GM19372 (cell line): ENCODE data around the gene SUMO4.

ENCODE experiments used
- ATAC-seq: cut with Tn5 transposase; IDR thresholded peaks from one replicate; pipeline ENCODE4 v1.9.1; 2021; ENCODE audit warnings: mild to moderate bottlenecking, low read depth, moderate library complexity; ENCODE audit not compliant: unreplicated experiment

The SUMO4 gene

DNA sequence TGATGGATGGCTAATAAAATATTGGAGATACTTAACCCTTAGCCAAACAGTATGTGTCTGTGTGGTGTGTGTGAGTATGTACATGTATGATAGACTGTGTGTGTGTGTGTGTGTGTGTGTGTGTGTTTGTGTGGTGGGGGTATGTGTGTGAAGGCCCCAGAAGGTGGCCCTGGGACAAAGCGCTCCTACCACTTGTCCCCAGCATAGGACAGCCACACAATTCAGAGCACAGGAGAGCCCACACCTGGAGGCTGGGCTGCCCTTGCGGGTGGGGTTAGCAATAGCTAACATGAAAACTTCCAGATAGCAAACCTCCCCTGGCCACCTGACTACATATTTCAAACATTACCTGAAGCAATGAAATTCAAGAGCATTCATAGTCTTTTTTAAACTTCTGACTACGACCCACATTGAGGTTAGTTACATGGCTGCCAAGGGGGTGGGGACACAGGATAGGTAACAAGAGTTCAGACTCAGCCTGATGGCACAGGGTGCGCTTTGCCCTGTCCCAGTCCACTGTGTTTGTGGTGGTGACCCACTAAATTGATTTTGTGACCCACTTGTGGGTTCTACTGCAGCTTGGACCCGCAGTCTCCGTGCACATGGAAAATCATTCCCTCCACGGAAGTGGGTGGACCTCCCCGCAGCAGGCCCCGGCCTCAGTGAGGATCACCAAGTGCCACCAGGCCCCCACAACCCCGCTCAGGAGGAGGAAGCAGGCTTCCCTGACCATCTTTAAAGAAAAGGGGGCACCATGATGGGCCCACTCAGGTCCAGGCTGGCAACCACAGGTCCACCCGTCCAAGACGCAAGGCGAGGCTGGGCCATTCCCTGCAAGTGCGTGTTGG is 50.0 kb downstream of the SUMO4 start:
- ATAC-seq: no peak
